Tongue (tissue), 2 donors: ENCODE results near the gene TAMALIN. TPM values are rescaled to one million over a fixed set of nuclear protein-coding genes. Genes with fewer than 3 reads are reported as not detected.
"Not testable (repeated sequence)": the region's sequence is repeated elsewhere in the genome, so short reads cannot be mapped to it uniquely, and the experiment has no call there.

Experiments
- DNase-seq: peaks from one replicate; pipeline ENCODE4 v3.0.0-alpha.2; 2015
- total RNA-seq: library from RNA; depleted of rRNA; stranded (reverse); fragments of >200 nt; gene quantifications from one replicate; pipeline ENCODE4 v1.2.3, GENCODE V29; 2014

Gene TAMALIN
- total RNA-seq = 25.5 TPM

- DNase-seq = peak; percentile 90
Observed at GRCh38 chr12:52006726-52007157, at the start of gene TAMALIN. TAMALIN (plus strand) TSS chr12:52006946; CDS start chr12:52007020, 74 bp downstream.

- DNase-seq = no peak
Observed at GRCh38 chr12:51958542-51958941, 48.2 kb upstream of the TAMALIN start.

GRCh38 chr12:51959211-51959610 is 47.5 kb upstream of the TAMALIN start:
- DNase-seq = no peak

GRCh38 chr12:51959921-51960320 is 46.8 kb upstream of the TAMALIN start:
- no peak for DNase-seq

GRCh38 chr12:51960488-51960887 is 46.3 kb upstream of the TAMALIN start:
- DNase-seq = no peak

- DNase-seq = no peak
Observed at GRCh38 chr12:51960890-51961289, 45.9 kb upstream of the TAMALIN start.

GRCh38 chr12:51961834-51962233 is 44.9 kb upstream of the TAMALIN start:
- DNase-seq = no peak

GRCh38 chr12:51962737-51963136 is 44.0 kb upstream of the TAMALIN start:
- DNase-seq = no peak

GRCh38 chr12:51963477-51963876 is 43.3 kb upstream of the TAMALIN start:
- DNase-seq = no peak

- DNase-seq = no peak
Observed at GRCh38 chr12:51969643-51970042, 37.1 kb upstream of the TAMALIN start.

GRCh38 chr12:51970904-51971646 is 35.7 kb upstream of the TAMALIN start:
- no peak for DNase-seq

GRCh38 chr12:51971679-51972421 is 34.9 kb upstream of the TAMALIN start:
- no peak for DNase-seq

- DNase-seq = no peak
Observed at GRCh38 chr12:51972422-51972812, 34.3 kb upstream of the TAMALIN start.

GRCh38 chr12:51972849-51973273 is 33.9 kb upstream of the TAMALIN start:
- no peak for DNase-seq

GRCh38 chr12:51973560-51973959 is 33.2 kb upstream of the TAMALIN start:
- DNase-seq = no peak

- DNase-seq = no peak
Observed at GRCh38 chr12:51974646-51975045, 32.1 kb upstream of the TAMALIN start.

- no peak for DNase-seq
Observed at GRCh38 chr12:51975196-51975595, 31.6 kb upstream of the TAMALIN start.

GRCh38 chr12:51976376-51977160 is 30.2 kb upstream of the TAMALIN start:
- DNase-seq = no peak

- no peak for DNase-seq
Observed at GRCh38 chr12:51977320-51977753, 29.4 kb upstream of the TAMALIN start.

- DNase-seq = not testable (repeated sequence)
Observed at GRCh38 chr12:51979306-51979705, 27.4 kb upstream of the TAMALIN start.

- peak; percentile 89 for DNase-seq
Observed at GRCh38 chr12:51980051-51980808, 26.5 kb upstream of the TAMALIN start.

GRCh38 chr12:51980809-51981127 is 26.0 kb upstream of the TAMALIN start:
- no peak for DNase-seq
